K562 (cell line): ENCODE measurements around the gene LBX1. TPM values are rescaled to one million over a fixed set of nuclear protein-coding genes. Genes with fewer than 3 reads are reported as not detected.

Experiments
- ATAC-seq: fragments of 200-7000 bp; cut with Tn5 transposase; 3 replicates; pipeline ENCODE4 v1.9.1; 2020; ENCODE audit warnings: moderate library complexity
- BruUV-seq: library from RNA; stranded (reverse); fragments of 400-500 nt; replicated peaks from 2 replicates; lab custom pipeline; 2021; lab: Mats Ljungman, UMichigan
- CTCF ChIA-PET: fragments of 300-600 bp; formaldehyde crosslinking; extraction: SDS; loops from one replicate; lab custom pipeline; 2021; ENCODE audit warnings: low intra/inter-chr PET ratio; lab: Yijun Ruan, JAX
- POLR2A ChIA-PET: fragments of 300-600, 350-650 bp; sonication (Branson Sonifier 250); formaldehyde crosslinking; extraction: SDS; loops from one replicate; lab custom pipeline; 2021; ENCODE audit warnings: antibody characterized with exemption, inconsistent platforms; lab: Yijun Ruan, JAX
- DNase-seq, 4 experiments: peaks; one replicate each; pipeline versions ENCODE4 v3.0.0 to v3.0.0-alpha.2; 2011 to 2018; ENCODE audit warnings: low spot score in 3 of 4, mixed read lengths in 3 of 4; ENCODE audit errors: extremely low read depth in 1 of 4
- FAIRE-seq: peaks from 2 replicates; lab custom pipeline; 2011; peaks lifted over from hg19 to GRCh38; lab: Jason Lieb, UNC
- H2AFZ ChIP-seq: 2 replicates; pipeline ENCODE4 v1.6.0; 2011; ENCODE audit warnings: low read depth, low read length, control low read depth, inconsistent platforms
- H3K27ac ChIP-seq: fragments of 200-600 bp; 3 replicates; pipeline ENCODE4 v1.8.0; 2011; ENCODE audit warnings: low read depth, mild to moderate bottlenecking, control low read depth, inconsistent platforms, low read length, moderate library complexity, mixed read lengths; ENCODE audit errors: extremely low read depth
- H3K27me3 ChIP-seq, 2 experiments: fragments of 300-600 bp in 1 of 2; 2 replicates in 1 of 2; 3 replicates in 1 of 2; pipeline versions ENCODE4 v1.6.0 to v1.8.0; 2011; ENCODE audit warnings: inconsistent platforms in 2 of 2, low read length in 2 of 2, mild to moderate bottlenecking in 1 of 2, mixed read lengths in 1 of 2, moderate library complexity in 1 of 2; ENCODE audit not compliant: control insufficient read depth in 2 of 2, insufficient read depth in 2 of 2
- H3K36me3 ChIP-seq: fragments of 300-600 bp; 3 replicates; pipeline ENCODE4 v1.8.0; 2011; ENCODE audit warnings: mild to moderate bottlenecking, low read length, inconsistent platforms; ENCODE audit not compliant: control insufficient read depth, insufficient read depth
- H3K4me1 ChIP-seq, 2 experiments: fragments of 200-600 bp in 1 of 2; replicated peaks in 1 of 2; 2 replicates in 1 of 2; 3 replicates in 1 of 2; pipeline versions ENCODE4 v1.5.1 to v1.8.0; 2011; ENCODE audit warnings: inconsistent platforms in 2 of 2, low read length in 2 of 2, mild to moderate bottlenecking in 1 of 2, mixed read lengths in 1 of 2, moderate library complexity in 1 of 2; ENCODE audit not compliant: control insufficient read depth in 2 of 2, insufficient read depth in 2 of 2
- H3K4me2 ChIP-seq: 2 replicates; pipeline ENCODE4 v1.6.1; 2011; ENCODE audit warnings: low read length, control low read depth, inconsistent platforms, mixed read lengths; ENCODE audit not compliant: insufficient read depth
- H3K4me3 ChIP-seq: fragments of 200-600 bp; sonication (generic), shearing (Covaris generic); 2 replicates; pipeline ENCODE4 v1.5.1; 2016; ENCODE audit warnings: control low read depth, inconsistent platforms
- H3K79me2 ChIP-seq: fragments of 200-600 bp; 3 replicates; pipeline ENCODE4 v1.8.0; 2011; ENCODE audit warnings: low read length, inconsistent platforms; ENCODE audit not compliant: control insufficient read depth, insufficient read depth
- H3K9ac ChIP-seq, 2 experiments: 2 replicates each; pipeline versions ENCODE4 v1.6.0 to v1.6.1; 2011; ENCODE audit warnings: low read depth in 2 of 2, low read length in 2 of 2, control low read depth in 1 of 2, inconsistent platforms in 1 of 2, mild to moderate bottlenecking in 1 of 2, mixed read lengths in 1 of 2; ENCODE audit not compliant: insufficient read depth in 1 of 2
- H3K9me1 ChIP-seq: one replicate; pipeline ENCODE4 v1.6.0; 2011; ENCODE audit warnings: inconsistent platforms, mild to moderate bottlenecking, low read length, moderate library complexity; ENCODE audit not compliant: control insufficient read depth, insufficient read depth
- H3K9me3 ChIP-seq: replicated peaks from 2 replicates; pipeline ENCODE4 v1.5.1; 2011; ENCODE audit warnings: low read depth, low read length, inconsistent platforms; ENCODE audit not compliant: control insufficient read depth, insufficient read depth
- H4K20me1 ChIP-seq: replicated peaks from 2 replicates; pipeline ENCODE4 v1.6.1; 2011; ENCODE audit warnings: low read length, inconsistent platforms, mixed read lengths; ENCODE audit not compliant: control insufficient read depth, insufficient read depth
- BACH1 ChIP-seq: fragments of 200-800 bp; sonication (Bioruptor generic); IDR thresholded peaks from 2 replicates; pipeline ENCODE4 v1.6.1; 2016; ENCODE audit warnings: missing genetic modification characterization, missing compliant biosample characterization
- CBX8 ChIP-seq: fragments of 200-600 bp; sonication (generic); IDR thresholded peaks from 2 replicates; pipeline ENCODE4 v1.6.1; 2012; ENCODE audit warnings: borderline replicate concordance, mixed run types, low read depth, mild to moderate bottlenecking, moderate library complexity, mixed read lengths, low read length, control low read depth, inconsistent platforms; ENCODE audit not compliant: poor library complexity, severe bottlenecking; ENCODE audit errors: extremely low read depth
- CC2D1A ChIP-seq: fragments of 450-650 bp; IDR thresholded peaks from 2 replicates; pipeline ENCODE4 v1.6.1; 2017; ENCODE audit warnings: mild to moderate bottlenecking
- HDAC6 ChIP-seq: IDR thresholded peaks from 2 replicates; pipeline ENCODE4 v1.6.1; 2012; ENCODE audit warnings: low read depth, mild to moderate bottlenecking, control low read depth, inconsistent platforms, low read length, moderate library complexity
- JUN ChIP-seq, 2 experiments: sonication (generic) in 1 of 2; formaldehyde crosslinking in 1 of 2; IDR thresholded peaks; 2 replicates each; pipeline versions ENCODE4 v1.6.1 to v1.8.0; 2012 to 2022; ENCODE audit warnings: borderline replicate concordance in 2 of 2, mild to moderate bottlenecking in 2 of 2, improper control_type of control experiment in 1 of 2, low read depth in 1 of 2, low read length in 1 of 2, missing genetic modification reagents in 1 of 2
- JUNB ChIP-seq: fragments of 450-650 bp; formaldehyde crosslinking; conservative IDR thresholded peaks from 2 replicates; pipeline ENCODE4 v1.4.0; 2020; ENCODE audit warnings: mild to moderate bottlenecking
- MBD2 ChIP-seq: sonication (generic); IDR thresholded peaks from 2 replicates; pipeline ENCODE4 v1.6.1; 2016; ENCODE audit warnings: low read depth, borderline replicate concordance
- POLR2B ChIP-seq: fragments of 450-650 bp; IDR thresholded peaks from 2 replicates; pipeline ENCODE4 v1.6.1; 2018; ENCODE audit warnings: low read depth; ENCODE audit not compliant: partially characterized antibody
- RAD21 ChIP-seq, 2 experiments: fragments of 250-450 bp in 1 of 2; fragments of 450-650 bp in 1 of 2; sonication (Bioruptor Pico) in 1 of 2; formaldehyde crosslinking in 1 of 2; IDR thresholded peaks in 1 of 2; conservative IDR thresholded peaks in 1 of 2; 2 replicates each; pipeline versions ENCODE4 v1.4.0 to v1.8.0; 2020 to 2022; ENCODE audit warnings: mild to moderate bottlenecking in 2 of 2, moderate library complexity in 1 of 2
- TAF7 ChIP-seq: fragments of 450-650 bp; IDR thresholded peaks from 2 replicates; pipeline ENCODE4 v1.6.1; 2016; ENCODE audit warnings: missing genetic modification characterization, missing compliant biosample characterization
- ZKSCAN8 ChIP-seq: fragments of 200-800 bp; sonication (Bioruptor generic); IDR thresholded peaks from 2 replicates; pipeline ENCODE4 v1.6.1; 2016; ENCODE audit warnings: missing genetic modification characterization, missing compliant biosample characterization
- ZNF23 ChIP-seq: fragments of 250-450 bp; sonication (Bioruptor Pico); IDR thresholded peaks from 2 replicates; pipeline ENCODE4 v1.4.0; 2020; ENCODE audit warnings: mild to moderate bottlenecking
- WGBS: fragments of 100-300 bp; shearing (Covaris generic); methylation state at CpG from one replicate; pipeline ENCODE4 v1.1.6; 2016; ENCODE audit warnings: low coverage, mixed read lengths; ENCODE audit not compliant: insufficient coverage; ENCODE audit errors: missing lambda C conversion rate; 5-methylcytosine and 5-hydroxymethylcytosine counted together
- in situ Hi-C: fragments of 300-500 bp; cut with MboI; formaldehyde crosslinking; loops from 4 replicates; pipeline ENCODE4 v1.15.0; 2018; ENCODE audit warnings: inconsistent platforms, mixed read lengths
- intact Hi-C: fragments of 100-400 bp; cut with micrococcal nuclease; formaldehyde crosslinking; loops from 2 replicates; pipeline ENCODE4 v1.14.2; 2022
- polyA plus RNA-seq, 8 experiments: library from polyadenylated mRNA; depleted of rRNA in 4 of 8; stranded (reverse) in 5 of 8; unstranded in 3 of 8; fragments of >200 nt; fragmentation: Nextera tagmentation in 2 of 8; fragmentation: Illumina TruSeq in 1 of 8; extraction: Ambion mirVana in 2 of 8; extraction: Trizol in 1 of 8; gene quantifications; 2 replicates each; pipeline versions ENCODE4 v1.2.1 to v1.2.3, GENCODE V29; 2011 to 2014; ENCODE audit warnings: inconsistent platforms in 1 of 8, missing spikeins in 1 of 8
- total RNA-seq, 7 experiments: library from RNA; depleted of rRNA in 6 of 7; stranded (reverse); fragments of >200 nt in 6 of 7; fragmentation: Illumina TruSeq in 2 of 7; extraction: Trizol in 2 of 7; gene quantifications; 2 replicates each; pipeline versions ENCODE4 v1.2.1 to v1.2.3, GENCODE V29; 2011 to 2021; ENCODE audit warnings: low replicate concordance in 1 of 7
- TF ChIP-seq, protein P1 (sequence below): fragments of 450-650 bp; IDR thresholded peaks from 2 replicates; pipeline ENCODE4 v1.6.1; 2016; ENCODE audit warnings: borderline replicate concordance
- TF ChIP-seq, protein P2 (sequence below): sonication (generic); formaldehyde crosslinking; IDR thresholded peaks from 2 replicates; pipeline ENCODE4 v1.8.1; 2023; ENCODE audit warnings: missing genetic modification reagents, mild to moderate bottlenecking, borderline replicate concordance

Gene LBX1
- total and polyA plus RNA-seq, 9 of the 15 experiments (the other 6 are each of a cell fraction or from before 2014, with no cell fraction given): not detected

DNA sequence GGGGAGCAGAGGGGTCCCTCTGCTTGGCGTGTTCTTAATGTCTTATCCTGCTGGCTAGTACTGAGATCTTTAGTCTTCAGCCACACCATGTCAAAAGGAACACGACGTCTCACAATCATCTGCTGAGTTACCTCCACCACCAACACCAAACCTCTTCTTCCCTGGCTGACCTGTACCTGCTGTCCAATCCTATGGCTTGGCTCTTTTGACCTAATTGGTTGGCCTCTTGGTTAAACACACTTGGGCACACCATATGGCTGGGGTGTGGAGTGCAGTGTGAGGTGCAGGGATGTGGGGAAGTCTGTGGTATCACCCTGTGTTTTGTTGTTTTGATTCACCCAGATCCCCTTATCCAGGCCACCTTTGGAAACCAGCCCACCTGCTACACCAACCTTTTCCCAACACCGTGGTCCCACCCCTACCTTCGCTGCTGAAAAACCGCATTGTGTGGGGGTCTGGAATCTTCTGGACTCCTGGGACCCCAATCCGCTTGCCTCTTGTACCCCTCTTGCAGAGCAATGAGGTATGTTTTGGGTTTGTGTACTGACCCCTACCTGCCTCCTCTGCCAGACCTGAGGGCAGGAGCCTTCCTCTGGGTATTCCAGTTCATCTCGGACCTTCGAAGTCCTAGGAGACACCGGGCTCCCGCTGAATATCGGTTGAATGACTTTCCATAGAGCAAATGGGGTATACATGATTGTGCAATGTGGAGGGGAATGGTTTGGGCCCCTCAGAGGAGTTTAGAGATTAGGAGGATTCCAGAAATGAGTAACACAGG is 2.8 kb upstream of the LBX1 start:
- H3K9ac ChIP-seq: no peak overlapping the region
- DNase-seq (no peak), FAIRE-seq (no peak), ATAC-seq (no peak)
- BruUV-seq: no TSS peak
- intact Hi-C loops: no loop called here
- no peak overlapping the region for H3K4me3 ChIP-seq
- no peaks in the 10 kb centered on the region for H3K9me1 ChIP-seq
- no peaks in the 10 kb centered on the region for H3K9me3 ChIP-seq
- WGBS: 0% methylated on average over 12 of the region's 12 CpGs
- H3K79me2 ChIP-seq: no peaks in the 10 kb centered on the region
- in situ Hi-C loops: no loop called here
- ChIA-PET POLR2A (no interaction called here), CTCF (no interaction called here)
- peaks cover 0 to 29% of the 10 kb centered on the region in 2 experiments; a peak in 2 of 5 replicates for H3K4me1 ChIP-seq
- H3K27me3 ChIP-seq: peaks cover 31 to 83% of the 10 kb centered on the region in 2 experiments
- H3K36me3 ChIP-seq: no peaks in the 10 kb centered on the region
- H3K4me2 ChIP-seq: no peak overlapping the region
- H2AFZ ChIP-seq: no peak overlapping the region
- H3K27ac ChIP-seq: no peak overlapping the region
- H4K20me1 ChIP-seq: no peaks in the 10 kb centered on the region
- TF ChIP-seq BACH1 (no peak), POLR2B (no peak), TAF7 (tag) (no peak), HDAC6 (no peak), JUN (IDR thresholded peaks at IDR 0.05; ENCODE audit: borderline replicate concordance, low read depth, low read length) (no peak), JUN (CRISPR knock-in tag; IDR thresholded peaks at IDR 0.05; ENCODE audit: borderline replicate concordance) (no peak), JUNB (no peak), RAD21 (CRISPR knock-in tag; conservative IDR thresholded peaks at IDR 0.05 in 1 of 2, IDR thresholded peaks at IDR 0.05 in 1 of 2) (no peak), ZKSCAN8 (CRISPR knock-in tag) (no peak), CC2D1A (no peak), MBD2 (no peak), CBX8 (no peak), ZNF23 (CRISPR knock-in tag) (no peak)
- TF ChIP-seq, protein P1, sequence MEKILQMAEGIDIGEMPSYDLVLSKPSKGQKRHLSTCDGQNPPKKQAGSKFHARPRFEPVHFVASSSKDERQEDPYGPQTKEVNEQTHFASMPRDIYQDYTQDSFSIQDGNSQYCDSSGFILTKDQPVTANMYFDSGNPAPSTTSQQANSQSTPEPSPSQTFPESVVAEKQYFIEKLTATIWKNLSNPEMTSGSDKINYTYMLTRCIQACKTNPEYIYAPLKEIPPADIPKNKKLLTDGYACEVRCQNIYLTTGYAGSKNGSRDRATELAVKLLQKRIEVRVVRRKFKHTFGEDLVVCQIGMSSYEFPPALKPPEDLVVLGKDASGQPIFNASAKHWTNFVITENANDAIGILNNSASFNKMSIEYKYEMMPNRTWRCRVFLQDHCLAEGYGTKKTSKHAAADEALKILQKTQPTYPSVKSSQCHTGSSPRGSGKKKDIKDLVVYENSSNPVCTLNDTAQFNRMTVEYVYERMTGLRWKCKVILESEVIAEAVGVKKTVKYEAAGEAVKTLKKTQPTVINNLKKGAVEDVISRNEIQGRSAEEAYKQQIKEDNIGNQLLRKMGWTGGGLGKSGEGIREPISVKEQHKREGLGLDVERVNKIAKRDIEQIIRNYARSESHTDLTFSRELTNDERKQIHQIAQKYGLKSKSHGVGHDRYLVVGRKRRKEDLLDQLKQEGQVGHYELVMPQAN: no peak
- TF ChIP-seq, protein P2, sequence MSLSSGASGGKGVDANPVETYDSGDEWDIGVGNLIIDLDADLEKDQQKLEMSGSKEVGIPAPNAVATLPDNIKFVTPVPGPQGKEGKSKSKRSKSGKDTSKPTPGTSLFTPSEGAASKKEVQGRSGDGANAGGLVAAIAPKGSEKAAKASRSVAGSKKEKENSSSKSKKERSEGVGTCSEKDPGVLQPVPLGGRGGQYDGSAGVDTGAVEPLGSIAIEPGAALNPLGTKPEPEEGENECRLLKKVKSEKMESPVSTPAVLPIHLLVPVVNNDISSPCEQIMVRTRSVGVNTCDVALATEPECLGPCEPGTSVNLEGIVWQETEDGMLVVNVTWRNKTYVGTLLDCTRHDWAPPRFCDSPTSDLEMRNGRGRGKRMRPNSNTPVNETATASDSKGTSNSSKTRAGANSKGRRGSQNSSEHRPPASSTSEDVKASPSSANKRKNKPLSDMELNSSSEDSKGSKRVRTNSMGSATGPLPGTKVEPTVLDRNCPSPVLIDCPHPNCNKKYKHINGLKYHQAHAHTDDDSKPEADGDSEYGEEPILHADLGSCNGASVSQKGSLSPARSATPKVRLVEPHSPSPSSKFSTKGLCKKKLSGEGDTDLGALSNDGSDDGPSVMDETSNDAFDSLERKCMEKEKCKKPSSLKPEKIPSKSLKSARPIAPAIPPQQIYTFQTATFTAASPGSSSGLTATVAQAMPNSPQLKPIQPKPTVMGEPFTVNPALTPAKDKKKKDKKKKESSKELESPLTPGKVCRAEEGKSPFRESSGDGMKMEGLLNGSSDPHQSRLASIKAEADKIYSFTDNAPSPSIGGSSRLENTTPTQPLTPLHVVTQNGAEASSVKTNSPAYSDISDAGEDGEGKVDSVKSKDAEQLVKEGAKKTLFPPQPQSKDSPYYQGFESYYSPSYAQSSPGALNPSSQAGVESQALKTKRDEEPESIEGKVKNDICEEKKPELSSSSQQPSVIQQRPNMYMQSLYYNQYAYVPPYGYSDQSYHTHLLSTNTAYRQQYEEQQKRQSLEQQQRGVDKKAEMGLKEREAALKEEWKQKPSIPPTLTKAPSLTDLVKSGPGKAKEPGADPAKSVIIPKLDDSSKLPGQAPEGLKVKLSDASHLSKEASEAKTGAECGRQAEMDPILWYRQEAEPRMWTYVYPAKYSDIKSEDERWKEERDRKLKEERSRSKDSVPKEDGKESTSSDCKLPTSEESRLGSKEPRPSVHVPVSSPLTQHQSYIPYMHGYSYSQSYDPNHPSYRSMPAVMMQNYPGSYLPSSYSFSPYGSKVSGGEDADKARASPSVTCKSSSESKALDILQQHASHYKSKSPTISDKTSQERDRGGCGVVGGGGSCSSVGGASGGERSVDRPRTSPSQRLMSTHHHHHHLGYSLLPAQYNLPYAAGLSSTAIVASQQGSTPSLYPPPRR (CRISPR knock-in tag): no peak
